CD14-positive monocyte (primary cell): Measurements from ENCODE around the gene GIGYF2. TPM values are rescaled to one million over a fixed set of nuclear protein-coding genes. Genes with fewer than 3 reads are reported as not detected.
A peak's percentile ranks its signal among the peaks of the same experiment; 100 is the strongest.

Experiments used
- DNase-seq, 3 donors: peaks; one replicate each; pipeline ENCODE4 v3.0.0-alpha.2; 2011 to 2022
- H2AFZ ChIP-seq: 2 replicates; pipeline ENCODE4 v1.6.0; 2012; ENCODE audit warnings: mild to moderate bottlenecking, low read depth, low read length, inconsistent platforms; ENCODE audit not compliant: insufficient read depth, poor library complexity, severe bottlenecking
- H3K27ac ChIP-seq, 2 donors: 1 replicate in 1 of 2; 2 replicates in 1 of 2; pipeline ENCODE4 v1.5.1; 2012 to 2013; ENCODE audit warnings: low read length in 2 of 2, control low read depth in 1 of 2, inconsistent platforms in 1 of 2, low read depth in 1 of 2, mild to moderate bottlenecking in 1 of 2
- H3K27me3 ChIP-seq, 2 donors: one replicate each; pipeline versions ENCODE4 v1.6.0 to v1.6.1; 2011 to 2013; ENCODE audit warnings: low read length in 2 of 2; ENCODE audit not compliant: control insufficient read depth in 2 of 2, insufficient read depth in 2 of 2
- H3K36me3 ChIP-seq, 2 donors: replicated peaks in 1 of 2; 1 replicate in 1 of 2; 2 replicates in 1 of 2; pipeline versions ENCODE4 v1.5.1 to v1.6.1; 2012 to 2013; ENCODE audit warnings: low read length in 2 of 2, control low read depth in 1 of 2, inconsistent platforms in 1 of 2, mild to moderate bottlenecking in 1 of 2; ENCODE audit not compliant: insufficient read depth in 2 of 2, control insufficient read depth in 1 of 2
- H3K4me1 ChIP-seq, 2 donors: 1 replicate in 1 of 2; 2 replicates in 1 of 2; pipeline versions ENCODE4 v1.5.1 to v1.6.1; 2012 to 2013; ENCODE audit warnings: low read length in 2 of 2, control low read depth in 1 of 2, inconsistent platforms in 1 of 2, mild to moderate bottlenecking in 1 of 2, moderate library complexity in 1 of 2; ENCODE audit not compliant: insufficient read depth in 2 of 2, control insufficient read depth in 1 of 2
- H3K4me2 ChIP-seq: replicated peaks from 2 replicates; pipeline ENCODE3; 2012; ENCODE audit warnings: low read length, moderate library complexity, mild to moderate bottlenecking; ENCODE audit not compliant: poor library complexity, severe bottlenecking; ENCODE audit errors: extremely low read depth
- H3K4me3 ChIP-seq, 3 experiments: fragments of 200-600 bp in 1 of 3; sonication (generic) in 1 of 3; replicated peaks in 1 of 3; 1 replicate in 2 of 3; 2 replicates in 1 of 3; pipeline ENCODE4 v1.5.1; 2011 to 2013; ENCODE audit warnings: low read length in 3 of 3, mild to moderate bottlenecking in 3 of 3, control low read depth in 2 of 3, low read depth in 2 of 3, inconsistent platforms in 1 of 3, moderate library complexity in 1 of 3
- H3K79me2 ChIP-seq: 2 replicates; pipeline ENCODE4 v1.6.0; 2012; ENCODE audit warnings: mild to moderate bottlenecking, control low read depth, inconsistent platforms, low read length, moderate library complexity; ENCODE audit not compliant: insufficient read depth
- H3K9ac ChIP-seq: 2 replicates; pipeline ENCODE4 v1.6.0; 2017; ENCODE audit warnings: low read length, mild to moderate bottlenecking; ENCODE audit not compliant: insufficient read depth, poor library complexity, severe bottlenecking
- H3K9me3 ChIP-seq, 2 donors: replicated peaks in 1 of 2; 1 replicate in 1 of 2; 2 replicates in 1 of 2; pipeline versions ENCODE4 v1.5.1 to v1.6.1; 2012 to 2013; ENCODE audit warnings: low read length in 2 of 2, control low read depth in 1 of 2; ENCODE audit not compliant: control insufficient read depth in 1 of 2, insufficient read depth in 1 of 2
- H4K20me1 ChIP-seq: 2 replicates; pipeline ENCODE4 v1.6.0; 2012; ENCODE audit warnings: mild to moderate bottlenecking, low read length, control low read depth, moderate library complexity; ENCODE audit not compliant: insufficient read depth
- H3K27ac Mint-ChIP-seq, 7 donors: one replicate each; pipeline ENCODE4 v1.8.0; 2020; ENCODE audit warnings: mild to moderate bottlenecking in 7 of 7, mixed read lengths in 7 of 7, moderate library complexity in 6 of 7, inconsistent platforms in 2 of 7
- H3K27me3 Mint-ChIP-seq, 3 donors: one replicate each; pipeline ENCODE4 v1.8.0; 2021 to 2022; ENCODE audit warnings: low read depth in 3 of 3, mild to moderate bottlenecking in 3 of 3, mixed read lengths in 3 of 3, moderate library complexity in 3 of 3, inconsistent platforms in 1 of 3
- H3K36me3 Mint-ChIP-seq, 2 donors: one replicate each; pipeline ENCODE4 v1.8.0; 2020; ENCODE audit warnings: mixed read lengths in 2 of 2, inconsistent platforms in 1 of 2, mild to moderate bottlenecking in 1 of 2
- H3K4me1 Mint-ChIP-seq: one replicate; pipeline ENCODE4 v1.8.0; 2020; ENCODE audit warnings: mild to moderate bottlenecking, mixed read lengths
- H3K4me3 Mint-ChIP-seq, 2 donors: one replicate each; pipeline ENCODE4 v1.8.0; 2020; ENCODE audit warnings: mild to moderate bottlenecking in 2 of 2, mixed read lengths in 2 of 2, moderate library complexity in 1 of 2
- H3K9me3 Mint-ChIP-seq, 7 donors: one replicate each; pipeline ENCODE4 v1.8.0; 2020 to 2022; ENCODE audit warnings: mixed read lengths in 7 of 7, mild to moderate bottlenecking in 6 of 7, moderate library complexity in 6 of 7, inconsistent platforms in 2 of 7
- WGBS: methylation state at CpG from one replicate; pipeline ENCODE4 v1.1.5; 2013; ENCODE audit warnings: missing lambda C conversion rate; ENCODE audit not compliant: insufficient coverage; 5-methylcytosine and 5-hydroxymethylcytosine counted together
- intact Hi-C, 2 donors: fragments of 100-400 bp; cut with micrococcal nuclease; formaldehyde crosslinking; loops; one replicate each; pipeline versions ENCODE4 v1.15.0 to v1.15.1; 2023
- polyA plus RNA-seq, 3 donors: library from polyadenylated mRNA; depleted of rRNA in 1 of 3; unstranded in 2 of 3; stranded (reverse) in 1 of 3; fragments of 300-500 nt in 2 of 3; fragments of >200 nt in 1 of 3; fragmentation: Illumina TruSeq in 2 of 3; gene quantifications; 1 replicate in 2 of 3; 2 replicates in 1 of 3; pipeline ENCODE4 v1.2.3, GENCODE V29; 2012 to 2021
- TF ChIP-seq, protein P1 (sequence below): fragments of 200-600 bp; IDR thresholded peaks from one replicate; pipeline ENCODE4 v1.8.0; 2022; ENCODE audit warnings: antibody characterized with exemption, mild to moderate bottlenecking

GIGYF2 gene
- polyA plus RNA-seq, 3 donors: 7.7 to 20.7 (median 17.3) TPM

DNA sequence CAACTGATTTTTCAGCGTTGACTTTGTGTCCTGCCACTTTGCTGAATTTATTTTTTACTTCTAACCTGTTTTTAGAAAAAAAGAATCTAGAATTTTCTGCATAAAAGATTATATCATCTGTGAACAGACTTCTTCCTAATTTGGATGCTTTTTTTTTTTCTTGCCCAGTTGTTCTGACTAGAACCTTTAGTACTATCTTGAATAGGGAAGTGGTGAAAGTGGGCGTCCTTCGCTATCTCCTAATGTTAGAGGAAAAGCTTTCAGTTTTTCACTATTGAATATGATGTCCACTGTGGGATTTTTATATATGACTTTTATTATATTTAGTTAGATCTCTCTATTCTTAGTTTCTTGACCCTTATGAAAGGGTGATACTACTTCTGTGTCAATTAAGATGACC lies 105.0 kb downstream of the GIGYF2 start:
- Histone ChIP-seq H3K4me3 (no peak overlapping the region), H3K27ac (no peak overlapping the region), H4K20me1 (peaks cover 4% of the 10 kb centered on the region), H3K79me2 (peaks cover 4% of the 10 kb centered on the region), H3K9ac (no peak overlapping the region), H3K27me3 (no peaks in the 10 kb centered on the region), H2AFZ (no peak overlapping the region), H3K4me1 (no peaks in the 10 kb centered on the region), H3K9me3 (peaks cover 0 to 4% of the 10 kb centered on the region in 2 donors), H3K4me2 (no peak overlapping the region), H3K36me3 (peaks cover 38 to 88% of the 10 kb centered on the region in 2 donors)
- DNase-seq: no peak
- Mint-ChIP-seq H3K9me3 (peaks cover 0 to 9% (median 6%) of the 10 kb centered on the region in 7 donors), H3K27ac (no peak overlapping the region), H3K27me3 (no peaks in the 10 kb centered on the region), H3K36me3 (peaks cover 59 to 80% of the 10 kb centered on the region in 2 donors), H3K4me3 (no peak overlapping the region), H3K4me1 (no peaks in the 10 kb centered on the region)
- intact Hi-C loops: no loop called here
- WGBS: no CpG with 5 or more reads among the region's 3 CpGs
- TF ChIP-seq, protein P1, sequence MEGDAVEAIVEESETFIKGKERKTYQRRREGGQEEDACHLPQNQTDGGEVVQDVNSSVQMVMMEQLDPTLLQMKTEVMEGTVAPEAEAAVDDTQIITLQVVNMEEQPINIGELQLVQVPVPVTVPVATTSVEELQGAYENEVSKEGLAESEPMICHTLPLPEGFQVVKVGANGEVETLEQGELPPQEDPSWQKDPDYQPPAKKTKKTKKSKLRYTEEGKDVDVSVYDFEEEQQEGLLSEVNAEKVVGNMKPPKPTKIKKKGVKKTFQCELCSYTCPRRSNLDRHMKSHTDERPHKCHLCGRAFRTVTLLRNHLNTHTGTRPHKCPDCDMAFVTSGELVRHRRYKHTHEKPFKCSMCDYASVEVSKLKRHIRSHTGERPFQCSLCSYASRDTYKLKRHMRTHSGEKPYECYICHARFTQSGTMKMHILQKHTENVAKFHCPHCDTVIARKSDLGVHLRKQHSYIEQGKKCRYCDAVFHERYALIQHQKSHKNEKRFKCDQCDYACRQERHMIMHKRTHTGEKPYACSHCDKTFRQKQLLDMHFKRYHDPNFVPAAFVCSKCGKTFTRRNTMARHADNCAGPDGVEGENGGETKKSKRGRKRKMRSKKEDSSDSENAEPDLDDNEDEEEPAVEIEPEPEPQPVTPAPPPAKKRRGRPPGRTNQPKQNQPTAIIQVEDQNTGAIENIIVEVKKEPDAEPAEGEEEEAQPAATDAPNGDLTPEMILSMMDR: no peak

DNA sequence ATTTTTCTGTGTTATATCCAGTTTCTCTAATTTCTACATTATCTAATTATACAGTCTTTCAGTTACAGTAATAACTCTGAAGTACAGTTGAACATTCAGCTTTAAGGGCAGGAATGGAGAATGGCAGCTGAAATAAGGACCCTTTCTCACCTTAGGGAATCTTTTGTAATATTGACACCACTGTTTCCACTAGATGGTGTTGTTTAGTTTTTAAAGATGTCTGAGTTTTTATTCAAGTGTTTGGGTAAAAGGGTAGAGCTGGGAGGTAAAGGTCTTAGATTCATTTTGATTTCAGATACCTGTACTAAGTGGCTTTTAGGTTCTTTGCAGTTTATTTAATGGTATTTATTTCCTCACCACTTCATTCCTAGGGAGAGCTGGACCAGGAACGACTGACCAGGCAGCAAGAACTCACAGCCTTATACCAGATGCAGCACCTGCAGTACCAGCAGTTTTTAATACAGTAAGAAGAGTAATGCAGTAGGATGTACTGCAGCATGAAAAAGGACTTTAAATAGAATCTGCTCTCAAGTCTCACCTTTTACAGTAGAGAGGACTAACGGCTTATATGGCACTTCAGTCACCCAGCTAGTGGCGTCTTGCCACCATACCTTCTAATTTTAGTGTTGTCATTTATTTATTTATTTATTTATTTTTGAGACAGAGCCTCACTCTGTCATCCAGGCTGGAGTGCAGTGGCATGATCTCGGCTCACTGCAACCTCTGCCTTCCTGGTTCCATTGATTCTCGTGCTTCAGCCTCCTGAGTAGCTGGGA lies 112.4 kb downstream of the GIGYF2 start:
- Histone ChIP-seq H3K9ac (no peak overlapping the region), H4K20me1 (no peaks in the 10 kb centered on the region), H3K36me3 (peaks cover 85 to 95% of the 10 kb centered on the region in 2 donors), H3K79me2 (no peaks in the 10 kb centered on the region), H3K4me2 (no peak overlapping the region), H2AFZ (no peak overlapping the region), H3K4me3 (no peak overlapping the region), H3K9me3 (no peaks in the 10 kb centered on the region), H3K27me3 (no peaks in the 10 kb centered on the region), H3K27ac (no peak overlapping the region), H3K4me1 (no peaks in the 10 kb centered on the region)
- no peaks in the 10 kb centered on the region for H3K4me1 Mint-ChIP-seq
- no peaks in the 10 kb centered on the region for H3K27me3 Mint-ChIP-seq
- peak overlapping the region in 1 of 7 donors; percentile 50 for H3K27ac Mint-ChIP-seq
- no peak for DNase-seq
- H3K4me3 Mint-ChIP-seq: no peak overlapping the region
- intact Hi-C loops: no loop called here
- no peaks in the 10 kb centered on the region for H3K9me3 Mint-ChIP-seq
- WGBS: no CpG with 5 or more reads among the region's 5 CpGs
- H3K36me3 Mint-ChIP-seq: peaks cover 70 to 91% of the 10 kb centered on the region in 2 donors
- TF ChIP-seq, protein P1: no peak
